Stimulated activated CD8-positive, alpha-beta memory T cell treated with anti-CD3 and anti-CD28 coated beads, Interleukin-15, amount 100 ng/mL, for 48 hours (primary cell): ENCODE data around the gene TAF11L12.
"Not testable (repeated sequence)": the region's sequence is repeated elsewhere in the genome, so short reads cannot be mapped to it uniquely, and the experiment has no call there.

Experiments used
- DNase-seq, 2 donors: peaks; one replicate each; pipeline ENCODE4 v3.0.0-alpha.2; 2020; ENCODE audit warnings: low read depth in 2 of 2

The TAF11L12 gene

GRCh38 chr5:17610092-17610491 is at the start of gene TAF11L12:
Gene TAF11L12 (plus strand): TSS chr5:17610392.
- not testable (repeated sequence) for DNase-seq

DNA sequence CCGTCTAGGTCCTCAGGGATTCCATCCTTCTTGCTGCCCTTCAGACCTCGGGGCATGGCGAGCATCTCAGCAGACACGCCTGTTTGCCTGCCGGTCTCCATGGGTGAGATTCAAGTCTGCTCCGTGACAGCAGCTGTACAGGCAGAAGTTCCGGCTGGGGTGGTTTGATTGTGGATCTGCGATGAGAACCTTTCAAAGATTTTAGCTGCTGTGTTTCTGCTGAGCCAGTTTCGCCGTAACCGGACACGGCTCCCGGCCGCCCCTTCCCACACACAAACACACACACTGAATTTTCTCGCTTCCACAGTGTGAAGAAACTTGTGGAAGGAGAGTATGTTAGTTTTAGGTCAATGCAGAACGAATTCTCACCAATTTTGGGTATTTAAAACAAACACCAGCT is 24.5 kb upstream of the TAF11L12 start, which contains the start of gene TAF11L7:
Gene TAF11L7 (minus strand): TSS at position 101 of the 400 bp plus-strand sequence.
- DNase-seq, result not testable (repeated sequence)

- not testable (repeated sequence) for DNase-seq
Measured at GRCh38 chr5:17590860-17591259, 19.3 kb upstream of the TAF11L12 start, which contains the start of gene TAF11L8. Gene TAF11L8 (minus strand): TSS chr5:17590960.

- DNase-seq, result not testable (repeated sequence)
Measured at GRCh38 chr5:17594255-17594654, 15.9 kb upstream of the TAF11L12 start, which contains the start of gene TAF11L9. Gene TAF11L9 (minus strand): TSS chr5:17594394.

GRCh38 chr5:17597728-17598127 is 12.5 kb upstream of the TAF11L12 start, which contains the start of gene TAF11L10:
Gene TAF11L10 (minus strand): TSS chr5:17597828.
- not testable (repeated sequence) for DNase-seq

- DNase-seq, result not testable (repeated sequence)
Measured at GRCh38 chr5:17603880-17604279, 6.3 kb upstream of the TAF11L12 start, which contains the start of gene TAF11L11. Gene TAF11L11 (plus strand): TSS chr5:17604183.

DNA sequence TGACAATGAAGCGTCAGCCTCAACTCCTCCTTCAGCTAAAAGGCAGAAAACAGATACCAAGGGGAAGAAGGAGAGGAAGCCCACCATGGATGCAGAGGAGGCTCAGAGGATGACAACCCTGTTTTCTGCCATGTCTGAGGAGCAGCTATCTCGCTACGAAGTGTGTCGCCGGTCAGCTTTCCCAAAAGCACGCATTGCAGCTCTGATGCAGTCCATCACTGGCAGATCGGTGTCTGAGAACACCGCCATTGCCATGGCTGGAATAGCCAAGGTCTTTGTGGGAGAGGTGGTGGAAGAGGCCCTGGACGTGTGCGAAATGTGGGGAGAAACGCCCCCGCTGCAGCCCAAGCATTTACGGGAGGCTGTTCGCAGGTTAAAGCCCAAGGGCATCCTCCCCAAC is 5.2 kb upstream of the TAF11L12 start:
- no peak for DNase-seq

DNA sequence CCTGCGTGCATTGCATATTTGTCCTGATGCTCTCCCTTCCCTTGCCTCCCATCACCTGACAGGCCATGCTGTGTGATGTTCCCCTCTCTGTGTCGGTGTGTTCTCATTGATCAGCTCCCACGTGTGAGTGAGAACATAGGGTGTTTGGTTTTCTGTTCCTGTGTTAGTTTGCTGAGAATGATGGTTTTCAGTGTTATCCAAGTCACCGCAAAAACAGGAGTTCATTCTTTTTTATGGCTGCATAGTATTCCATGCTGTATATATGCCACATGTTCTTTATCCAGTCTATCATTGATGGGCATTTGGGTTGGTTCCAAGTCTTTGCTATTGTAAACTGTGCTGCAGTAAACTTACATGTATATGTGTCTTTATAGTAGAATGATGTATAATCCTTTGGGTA is 2.7 kb upstream of the TAF11L12 start:
- DNase-seq, result not testable (repeated sequence)

DNA sequence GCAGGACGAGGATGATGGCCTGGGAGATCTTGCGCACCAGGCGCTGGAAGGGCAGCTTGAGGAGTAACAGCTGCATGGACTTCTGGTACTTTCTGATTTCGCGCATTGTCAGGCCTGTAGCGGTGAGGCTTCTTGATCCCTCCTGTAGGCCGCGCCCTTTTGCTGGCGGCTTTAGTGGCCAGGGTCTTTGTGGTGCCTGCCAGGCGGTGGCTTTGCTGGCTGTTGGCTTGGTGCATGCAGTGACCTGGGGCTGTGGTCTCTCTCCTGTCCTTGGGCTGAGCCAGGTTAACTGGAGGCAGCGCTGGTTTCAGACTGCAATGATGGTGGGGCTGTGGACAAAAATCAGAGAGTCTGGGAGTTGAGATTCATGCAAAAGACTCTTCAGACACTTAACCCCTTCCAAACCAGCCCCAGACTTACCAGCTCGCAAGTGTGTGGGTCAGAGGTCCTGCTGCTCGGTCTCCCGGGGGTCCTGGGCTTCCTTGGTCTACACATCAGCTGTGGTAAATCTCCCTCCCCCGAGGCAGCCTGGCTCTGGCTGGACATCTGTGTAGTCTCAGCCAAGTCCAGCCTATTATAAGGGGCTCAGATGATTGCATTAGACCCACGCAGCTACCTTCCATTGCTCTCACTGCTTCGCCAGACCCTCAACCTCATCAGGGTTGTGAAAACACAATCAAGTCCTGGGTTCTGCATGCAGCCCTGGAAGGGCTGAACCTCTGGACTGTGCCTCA is 4.8 kb downstream of the TAF11L12 start:
- no peak for DNase-seq

DNA sequence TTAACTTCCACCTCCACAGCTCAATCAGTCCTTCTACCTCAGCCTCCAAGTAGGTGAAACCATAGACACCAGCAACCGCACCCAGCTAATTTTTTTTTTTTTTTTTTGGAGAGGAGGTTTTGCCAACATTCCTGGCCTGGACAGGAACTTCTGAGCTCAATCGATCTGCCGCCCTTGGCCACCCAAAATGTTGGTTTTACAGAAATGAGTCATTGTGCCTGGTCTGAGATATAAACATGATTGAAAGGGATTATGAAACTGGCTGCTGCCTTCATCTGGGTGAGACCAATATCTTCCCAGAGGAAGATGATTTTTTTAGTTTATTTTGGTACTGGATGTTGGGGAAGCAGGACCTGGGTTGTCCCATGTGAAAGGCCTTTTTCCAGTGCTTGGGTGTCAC is 9.2 kb downstream of the TAF11L12 start:
- no peak for DNase-seq

GRCh38 chr5:17620627-17621026 is 10.4 kb downstream of the TAF11L12 start:
- DNase-seq, result no peak

DNA sequence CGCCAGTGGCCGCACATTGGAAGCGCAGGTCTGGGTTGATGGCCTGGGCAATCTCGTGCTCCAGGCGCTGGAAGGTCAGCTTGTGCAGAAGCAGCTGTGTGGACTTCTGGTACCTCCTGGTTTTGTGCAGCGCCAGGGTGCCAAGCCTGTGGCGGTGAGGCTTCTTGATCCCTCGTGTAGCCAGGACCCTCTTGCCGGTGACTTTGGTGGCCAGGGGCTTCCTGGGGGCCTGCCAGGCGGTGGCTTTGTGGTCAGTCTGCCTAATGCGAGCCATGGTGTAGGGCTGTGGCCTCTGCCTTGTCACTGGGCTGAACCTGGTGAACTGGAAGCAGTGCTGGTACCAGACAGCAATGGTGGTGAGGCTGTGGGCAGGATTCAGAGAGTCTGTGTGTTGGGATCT is 15.5 kb downstream of the TAF11L12 start:
- DNase-seq, result no peak

- not testable (repeated sequence) for DNase-seq
Measured at GRCh38 chr5:17631788-17632187, 21.6 kb downstream of the TAF11L12 start, which contains the start of gene TAF11L13. Gene TAF11L13 (plus strand): TSS chr5:17632088.

DNA sequence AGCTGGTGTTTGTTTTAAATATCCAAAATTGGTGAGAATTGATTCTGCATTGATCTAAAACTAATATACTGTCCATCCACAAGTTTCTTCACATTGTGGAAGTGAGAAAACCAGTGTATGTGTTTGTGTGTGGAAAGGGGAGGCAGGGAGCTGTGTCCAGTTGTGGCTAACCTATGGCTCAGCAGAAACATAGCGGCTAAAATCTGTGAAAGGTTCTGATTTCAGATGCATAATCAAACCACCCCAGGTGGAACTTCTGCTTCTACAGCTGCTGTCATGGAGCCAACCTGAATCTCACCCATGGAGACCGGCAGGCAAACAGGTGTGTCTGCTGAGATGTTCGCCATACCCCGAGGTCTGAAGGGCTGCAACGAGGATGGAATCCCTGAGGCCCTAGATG is 24.0 kb downstream of the TAF11L12 start, which contains the start of gene TAF11L14:
Gene TAF11L14 (plus strand): TSS at position 301 of the 400 bp plus-strand sequence.
- DNase-seq, result no peak

DNA sequence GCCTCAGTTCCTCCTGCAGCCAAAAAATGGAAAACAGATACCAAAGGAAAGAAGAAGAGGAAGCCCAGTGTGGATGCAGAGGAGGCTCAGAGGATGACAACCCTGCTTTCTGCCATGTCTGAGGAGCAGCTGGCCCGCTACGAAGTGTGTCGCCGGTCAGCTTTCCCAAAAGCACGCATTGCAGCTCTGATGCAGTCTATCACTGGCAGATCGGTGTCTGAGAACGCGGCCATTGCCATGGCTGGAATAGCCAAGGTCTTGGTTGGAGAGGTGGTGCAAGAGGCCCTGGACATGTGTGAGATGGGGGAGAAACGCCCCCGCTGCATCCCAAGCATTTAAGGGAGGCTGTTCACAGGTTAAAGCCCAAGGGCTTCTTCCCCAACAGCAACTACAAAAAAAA is 39.0 kb downstream of the TAF11L12 start:
- not testable (repeated sequence) for DNase-seq

GRCh38 chr5:17655201-17655759 is 45.1 kb downstream of the TAF11L12 start:
- not testable (repeated sequence) for DNase-seq

DNA sequence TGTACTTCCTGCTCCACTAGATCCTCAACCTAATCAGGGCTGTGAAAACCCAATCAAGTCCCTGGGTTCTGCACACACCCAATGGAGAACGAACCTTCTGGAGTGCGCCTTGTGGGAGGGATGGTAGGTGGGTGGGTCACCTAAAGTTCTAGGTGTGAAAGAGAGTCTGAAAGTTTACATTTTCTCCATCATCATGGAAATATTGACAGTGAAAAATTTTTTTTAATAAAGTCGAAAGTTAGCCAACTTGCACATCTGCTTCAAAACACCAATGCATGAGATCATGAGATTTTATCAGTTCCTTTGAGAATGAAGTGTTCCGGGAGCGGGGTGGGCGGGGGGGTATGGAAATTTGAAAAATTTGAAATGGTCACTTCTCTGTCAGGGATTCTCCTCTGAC is 45.7 kb downstream of the TAF11L12 start:
- DNase-seq, result no peak
